Colon (tissue), 2 donors: Measurements from ENCODE around the gene PFN4.
"Not testable (repeated sequence)": the region's sequence is repeated elsewhere in the genome, so short reads cannot be mapped to it uniquely, and the experiment has no call there.

ENCODE experiments used
- FAIRE-seq: peaks from 2 replicates; lab custom pipeline; 2012; peaks lifted over from hg19 to GRCh38; lab: Jason Lieb, UNC
- donor health status: control.
- donor health status: control.

The PFN4 gene

GRCh38 chr2:24123195-24123921, at the start of gene PFN4, which contains the start of gene FAM228B:
Gene PFN4, minus strand, starts transcription at chr2:24123334. Its CDS starts 799 bp downstream, at chr2:24122535.
Gene FAM228B, plus strand, starts transcription at chr2:24123469. Its CDS starts 893 bp downstream, at chr2:24124362.
- FAIRE-seq, result no peak

GRCh38 chr2:24169023-24169422, 45.9 kb upstream of the PFN4 start:
- no peak for FAIRE-seq

- FAIRE-seq, result no peak
Observed at GRCh38 chr2:24164416-24164973, 41.4 kb upstream of the PFN4 start.

- FAIRE-seq, result no peak
Observed at GRCh38 chr2:24163601-24164000, 40.5 kb upstream of the PFN4 start.

GRCh38 chr2:24163186-24163585, 40.1 kb upstream of the PFN4 start:
- FAIRE-seq, result no peak

- no peak for FAIRE-seq
Observed at GRCh38 chr2:24162494-24162893, 39.4 kb upstream of the PFN4 start.

- FAIRE-seq, result no peak
Observed at GRCh38 chr2:24160761-24161160, 37.6 kb upstream of the PFN4 start.

GRCh38 chr2:24159708-24160107, 36.6 kb upstream of the PFN4 start:
- no peak for FAIRE-seq

GRCh38 chr2:24158131-24158530, 35.0 kb upstream of the PFN4 start:
- no peak for FAIRE-seq

GRCh38 chr2:24153478-24153877, 30.3 kb upstream of the PFN4 start:
- no peak for FAIRE-seq

- FAIRE-seq, result no peak
Observed at GRCh38 chr2:24152413-24153197, 29.5 kb upstream of the PFN4 start.

GRCh38 chr2:24147364-24147763, 24.2 kb upstream of the PFN4 start:
- no peak for FAIRE-seq

- FAIRE-seq, result not testable (repeated sequence)
Observed at GRCh38 chr2:24140305-24140704, 17.2 kb upstream of the PFN4 start.

- FAIRE-seq, result no peak
Observed at GRCh38 chr2:24132543-24132942, 9.4 kb upstream of the PFN4 start.

- no peak for FAIRE-seq
Observed at GRCh38 chr2:24125956-24126355, 2.8 kb upstream of the PFN4 start.

GRCh38 chr2:24123922-24124580, 917 bp upstream of the PFN4 start:
- no peak for FAIRE-seq

GRCh38 chr2:24122366-24123194, 554 bp downstream of the PFN4 start:
- FAIRE-seq, result no peak

GRCh38 chr2:24121469-24121868, 1.7 kb downstream of the PFN4 start:
- no peak for FAIRE-seq

GRCh38 chr2:24121066-24121465, 2.1 kb downstream of the PFN4 start:
- FAIRE-seq, result no peak

- no peak for FAIRE-seq
Observed at GRCh38 chr2:24117902-24118301, 5.2 kb downstream of the PFN4 start.

GRCh38 chr2:24115057-24115456, 8.1 kb downstream of the PFN4 start:
- no peak for FAIRE-seq
